Breast epithelium (tissue), 3 donors: ENCODE measurements around the gene ABL2.

Source experiments
- CTCF ChIP-seq, 3 donors: fragments of 450-650 bp; IDR thresholded peaks; one replicate each; pipeline ENCODE4 v1.5.1; 2016 to 2017; ENCODE audit warnings: antibody characterized with exemption in 3 of 3, mild to moderate bottlenecking in 3 of 3, moderate library complexity in 3 of 3
- POLR2A ChIP-seq: fragments of 450-650 bp; IDR thresholded peaks from one replicate; pipeline ENCODE4 v1.6.1; 2016; ENCODE audit warnings: antibody characterized with exemption, mild to moderate bottlenecking, moderate library complexity

GRCh38 chr1:179120736-179121135 lies 108.7 kb downstream of the ABL2 start:
- TF ChIP-seq CTCF (IDR thresholded peaks at IDR 0.05) (no peak), POLR2A (no peak)
